Parathyroid adenoma (tissue), 2 donors: ENCODE data around the gene PELI3.

Source experiments
- H2AFZ ChIP-seq: fragments of 300-600 bp; sonication (generic); one replicate; pipeline ENCODE4 v1.7.0; 2017; ENCODE audit warnings: antibody characterized with exemption, mild to moderate bottlenecking
- H3K27ac ChIP-seq: fragments of 300-600 bp; sonication (generic); one replicate; pipeline ENCODE4 v1.7.0; 2017
- H3K27me3 ChIP-seq: fragments of 300-600 bp; sonication (generic); one replicate; pipeline ENCODE4 v1.7.0; 2017; ENCODE audit warnings: low read length; ENCODE audit not compliant: control insufficient read depth, insufficient read depth
- H3K36me3 ChIP-seq: fragments of 300-600 bp; sonication (generic); one replicate; pipeline ENCODE4 v1.7.0; 2017; ENCODE audit warnings: low read length; ENCODE audit not compliant: control insufficient read depth, insufficient read depth
- H3K4me1 ChIP-seq: fragments of 300-600 bp; sonication (generic); one replicate; pipeline ENCODE4 v1.7.0; 2017; ENCODE audit warnings: control low read depth
- H3K4me2 ChIP-seq: fragments of 300-600 bp; sonication (generic); one replicate; pipeline ENCODE4 v1.7.0; 2017; ENCODE audit warnings: low read length
- H3K4me3 ChIP-seq: fragments of 300-600 bp; sonication (generic); one replicate; pipeline ENCODE4 v1.7.0; 2017; ENCODE audit warnings: low read depth, low read length
- H3K79me2 ChIP-seq: fragments of 300-600 bp; sonication (generic); one replicate; pipeline ENCODE4 v1.7.0; 2017; ENCODE audit warnings: control low read depth
- H3K9ac ChIP-seq: fragments of 300-600 bp; sonication (generic); one replicate; pipeline ENCODE4 v1.7.0; 2017; ENCODE audit warnings: mild to moderate bottlenecking
- H3K9me3 ChIP-seq: fragments of 300-600 bp; sonication (generic); one replicate; pipeline ENCODE4 v1.7.0; 2017; ENCODE audit warnings: low read length; ENCODE audit not compliant: control insufficient read depth
- TF ChIP-seq, protein P1 (sequence below): fragments of 300-600 bp; sonication (generic); IDR thresholded peaks from one replicate; pipeline ENCODE4 v1.7.0; 2017; ENCODE audit warnings: antibody characterized with exemption, mild to moderate bottlenecking
- donor health status: primary hyperparathyroidism.

Gene PELI3

DNA sequence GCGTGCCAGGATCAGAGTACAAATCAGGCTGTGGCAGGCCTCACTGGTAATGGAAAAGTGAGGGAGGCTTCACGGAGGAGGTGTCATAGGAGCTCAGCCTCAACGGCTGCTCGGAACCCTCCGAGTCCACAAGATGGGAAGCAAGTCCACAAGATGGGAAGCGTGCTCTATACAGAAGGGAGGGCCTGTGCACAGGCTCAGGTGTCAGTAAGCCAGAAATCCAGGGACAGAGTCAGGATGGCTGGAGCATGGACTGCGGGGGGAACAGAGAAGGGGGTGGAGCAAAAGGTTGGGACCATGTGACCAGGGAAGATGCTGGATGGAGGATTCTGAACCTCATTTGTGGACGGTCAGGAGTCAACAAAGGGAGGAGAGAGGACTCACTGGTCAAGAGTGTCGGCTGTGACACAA, 10.1 kb downstream of the PELI3 start:
- Histone ChIP-seq H2AFZ (no peak overlapping the region), H3K79me2 (no peaks in the 10 kb centered on the region), H3K27ac (no peak overlapping the region), H3K4me2 (no peak overlapping the region), H3K36me3 (no peaks in the 10 kb centered on the region), H3K4me1 (no peaks in the 10 kb centered on the region), H3K9ac (no peak overlapping the region), H3K9me3 (no peaks in the 10 kb centered on the region), H3K4me3 (no peak overlapping the region), H3K27me3 (no peaks in the 10 kb centered on the region)
- TF ChIP-seq, protein P1, sequence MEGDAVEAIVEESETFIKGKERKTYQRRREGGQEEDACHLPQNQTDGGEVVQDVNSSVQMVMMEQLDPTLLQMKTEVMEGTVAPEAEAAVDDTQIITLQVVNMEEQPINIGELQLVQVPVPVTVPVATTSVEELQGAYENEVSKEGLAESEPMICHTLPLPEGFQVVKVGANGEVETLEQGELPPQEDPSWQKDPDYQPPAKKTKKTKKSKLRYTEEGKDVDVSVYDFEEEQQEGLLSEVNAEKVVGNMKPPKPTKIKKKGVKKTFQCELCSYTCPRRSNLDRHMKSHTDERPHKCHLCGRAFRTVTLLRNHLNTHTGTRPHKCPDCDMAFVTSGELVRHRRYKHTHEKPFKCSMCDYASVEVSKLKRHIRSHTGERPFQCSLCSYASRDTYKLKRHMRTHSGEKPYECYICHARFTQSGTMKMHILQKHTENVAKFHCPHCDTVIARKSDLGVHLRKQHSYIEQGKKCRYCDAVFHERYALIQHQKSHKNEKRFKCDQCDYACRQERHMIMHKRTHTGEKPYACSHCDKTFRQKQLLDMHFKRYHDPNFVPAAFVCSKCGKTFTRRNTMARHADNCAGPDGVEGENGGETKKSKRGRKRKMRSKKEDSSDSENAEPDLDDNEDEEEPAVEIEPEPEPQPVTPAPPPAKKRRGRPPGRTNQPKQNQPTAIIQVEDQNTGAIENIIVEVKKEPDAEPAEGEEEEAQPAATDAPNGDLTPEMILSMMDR = no peak

GRCh38 chr11:66477263-66478201, 10.8 kb downstream of the PELI3 start:
- H3K36me3 ChIP-seq = no peaks in the 10 kb centered on the region
- H3K9ac ChIP-seq = no peak overlapping the region
- no peaks in the 10 kb centered on the region for H3K4me1 ChIP-seq
- no peak overlapping the region for H2AFZ ChIP-seq
- no peak overlapping the region for H3K27ac ChIP-seq
- no peak overlapping the region for H3K4me2 ChIP-seq
- TF ChIP-seq, protein P1 = no peak
- H3K27me3 ChIP-seq = no peaks in the 10 kb centered on the region
- H3K79me2 ChIP-seq = no peaks in the 10 kb centered on the region
- no peaks in the 10 kb centered on the region for H3K9me3 ChIP-seq
- H3K4me3 ChIP-seq = no peak overlapping the region

GRCh38 chr11:66478729-66479393, 12.2 kb downstream of the PELI3 start:
- no peaks in the 10 kb centered on the region for H3K36me3 ChIP-seq
- H3K4me1 ChIP-seq = no peaks in the 10 kb centered on the region
- no peak overlapping the region for H2AFZ ChIP-seq
- peak overlapping the region; percentile 80 for H3K4me3 ChIP-seq
- peak overlapping the region; percentile 75 for H3K27ac ChIP-seq
- H3K79me2 ChIP-seq = no peaks in the 10 kb centered on the region
- H3K4me2 ChIP-seq = peak overlapping the region; percentile 88
- TF ChIP-seq, protein P1 = peak; percentile 48
- no peaks in the 10 kb centered on the region for H3K9me3 ChIP-seq
- no peaks in the 10 kb centered on the region for H3K27me3 ChIP-seq
- no peak overlapping the region for H3K9ac ChIP-seq

- peak overlapping the region; percentile 88 for H3K4me2 ChIP-seq
- TF ChIP-seq, protein P1 = no peak
- H3K9me3 ChIP-seq = no peaks in the 10 kb centered on the region
- no peaks in the 10 kb centered on the region for H3K79me2 ChIP-seq
- no peaks in the 10 kb centered on the region for H3K36me3 ChIP-seq
- H3K27me3 ChIP-seq = no peaks in the 10 kb centered on the region
- peak overlapping the region; percentile 75 for H3K27ac ChIP-seq
- H2AFZ ChIP-seq = peak overlapping the region; percentile 72
- H3K9ac ChIP-seq = no peak overlapping the region
- H3K4me1 ChIP-seq = no peaks in the 10 kb centered on the region
- H3K4me3 ChIP-seq = peak overlapping the region; percentile 80
Measured at GRCh38 chr11:66479394-66480116, 12.8 kb downstream of the PELI3 start.
